Stimulated activated CD8-positive, alpha-beta memory T cell treated with anti-CD3 and anti-CD28 coated beads, Interleukin-7, amount 100 ng/mL, for 48 hours (primary cell): ENCODE measurements around the gene TMEM131L.
"Not testable (repeated sequence)": the region's sequence is repeated elsewhere in the genome, so short reads cannot be mapped to it uniquely, and the experiment has no call there.

ENCODE experiments used
- DNase-seq, 2 donors: peaks; one replicate each; pipeline ENCODE4 v3.0.0-alpha.2; 2020; ENCODE audit warnings: low read depth in 1 of 2; ENCODE audit errors: extremely low read depth in 1 of 2

The TMEM131L gene

GRCh38 chr4:153466081-153466948, at the start of gene TMEM131L:
Gene TMEM131L (plus strand): TSS chr4:153466360. CDS start chr4:153466398, 38 bp downstream.
- DNase-seq = peak in 1 of 2 donors; percentile 44

- not testable (repeated sequence) for DNase-seq
These were observed 49.7 kb upstream of the TMEM131L start for GRCh38 chr4:153416456-153416855.

GRCh38 chr4:153418121-153418520, 48.0 kb upstream of the TMEM131L start:
- DNase-seq = no peak

- no peak for DNase-seq
These were observed 47.6 kb upstream of the TMEM131L start for GRCh38 chr4:153418558-153418957.

GRCh38 chr4:153419029-153419428, 47.1 kb upstream of the TMEM131L start:
- DNase-seq = no peak

- no peak for DNase-seq
These were observed 46.4 kb upstream of the TMEM131L start for GRCh38 chr4:153419673-153420278.

- no peak for DNase-seq
These were observed 45.8 kb upstream of the TMEM131L start for GRCh38 chr4:153420361-153420760.

- no peak for DNase-seq
These were observed 44.2 kb upstream of the TMEM131L start for GRCh38 chr4:153421941-153422340.

- DNase-seq = no peak
These were observed 39.8 kb upstream of the TMEM131L start for GRCh38 chr4:153426207-153426885.

- DNase-seq = no peak
These were observed 38.6 kb upstream of the TMEM131L start for GRCh38 chr4:153427363-153428071.

GRCh38 chr4:153428941-153429475, 37.2 kb upstream of the TMEM131L start:
- DNase-seq = no peak

GRCh38 chr4:153432965-153433753, 33.0 kb upstream of the TMEM131L start:
- DNase-seq = peak; percentile 59 to 75

- no peak for DNase-seq
These were observed 32.4 kb upstream of the TMEM131L start for GRCh38 chr4:153433754-153434105.

- no peak for DNase-seq
These were observed 32.0 kb upstream of the TMEM131L start for GRCh38 chr4:153434190-153434589.

- peak in 1 of 2 donors; percentile 23 for DNase-seq
These were observed 27.0 kb upstream of the TMEM131L start for GRCh38 chr4:153438916-153439756.

- DNase-seq = no peak
These were observed 26.3 kb upstream of the TMEM131L start for GRCh38 chr4:153439831-153440230.

GRCh38 chr4:153440475-153440874, 25.7 kb upstream of the TMEM131L start:
- DNase-seq = no peak

GRCh38 chr4:153447175-153447905, 18.8 kb upstream of the TMEM131L start:
- DNase-seq = no peak
